GM12865 (cell line): ENCODE measurements around the gene SH3PXD2A.

Experiments used
- DNase-seq: peaks from one replicate; pipeline ENCODE4 v3.0.0; 2010; ENCODE audit warnings: low read depth
- H3K4me3 ChIP-seq: 2 replicates; pipeline ENCODE4 v1.5.1; 2011; ENCODE audit warnings: mild to moderate bottlenecking, low read depth, low read length, control low read depth
- TF ChIP-seq, protein P1 (sequence below): IDR thresholded peaks from 2 replicates; pipeline ENCODE4 v1.5.1; 2011; ENCODE audit warnings: low read length, control low read depth, low read depth, inconsistent platforms; ENCODE audit not compliant: insufficient read depth; ENCODE audit errors: missing control alignments

The SH3PXD2A gene

DNA sequence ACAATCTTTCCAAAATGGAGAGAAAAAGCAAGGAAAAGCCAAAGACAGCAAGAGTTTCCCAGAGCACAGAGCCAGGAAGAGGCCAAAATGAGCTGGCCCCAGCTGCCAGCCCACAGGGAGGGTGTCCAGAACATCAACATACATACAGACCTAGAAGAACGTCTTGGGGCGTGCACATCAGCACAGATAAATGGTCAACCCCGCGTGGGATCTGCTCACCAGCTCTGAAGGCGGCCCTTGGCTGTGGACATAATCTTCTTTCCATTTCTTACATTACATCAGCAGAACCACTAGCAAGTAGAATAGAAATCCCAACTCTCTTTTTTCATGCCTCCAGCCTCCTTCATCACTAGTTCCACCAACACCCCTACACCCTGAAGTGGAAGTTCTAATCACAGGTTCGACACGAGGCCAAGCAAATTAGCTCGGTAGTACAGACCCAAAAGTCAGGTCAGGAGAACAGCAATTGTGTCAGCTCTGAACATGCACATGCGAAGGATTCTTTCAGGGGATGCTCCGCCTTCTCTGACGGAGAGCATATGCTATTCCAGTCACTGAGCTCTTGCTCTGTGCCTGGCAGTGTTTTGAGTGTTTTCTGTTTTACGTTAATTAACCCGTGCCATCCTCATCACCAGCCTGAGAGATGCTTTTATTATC is 16.4 kb downstream of the SH3PXD2A start:
- no peak for DNase-seq
- TF ChIP-seq, protein P1, sequence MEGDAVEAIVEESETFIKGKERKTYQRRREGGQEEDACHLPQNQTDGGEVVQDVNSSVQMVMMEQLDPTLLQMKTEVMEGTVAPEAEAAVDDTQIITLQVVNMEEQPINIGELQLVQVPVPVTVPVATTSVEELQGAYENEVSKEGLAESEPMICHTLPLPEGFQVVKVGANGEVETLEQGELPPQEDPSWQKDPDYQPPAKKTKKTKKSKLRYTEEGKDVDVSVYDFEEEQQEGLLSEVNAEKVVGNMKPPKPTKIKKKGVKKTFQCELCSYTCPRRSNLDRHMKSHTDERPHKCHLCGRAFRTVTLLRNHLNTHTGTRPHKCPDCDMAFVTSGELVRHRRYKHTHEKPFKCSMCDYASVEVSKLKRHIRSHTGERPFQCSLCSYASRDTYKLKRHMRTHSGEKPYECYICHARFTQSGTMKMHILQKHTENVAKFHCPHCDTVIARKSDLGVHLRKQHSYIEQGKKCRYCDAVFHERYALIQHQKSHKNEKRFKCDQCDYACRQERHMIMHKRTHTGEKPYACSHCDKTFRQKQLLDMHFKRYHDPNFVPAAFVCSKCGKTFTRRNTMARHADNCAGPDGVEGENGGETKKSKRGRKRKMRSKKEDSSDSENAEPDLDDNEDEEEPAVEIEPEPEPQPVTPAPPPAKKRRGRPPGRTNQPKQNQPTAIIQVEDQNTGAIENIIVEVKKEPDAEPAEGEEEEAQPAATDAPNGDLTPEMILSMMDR = no peak
- H3K4me3 ChIP-seq = no peak overlapping the region

DNA sequence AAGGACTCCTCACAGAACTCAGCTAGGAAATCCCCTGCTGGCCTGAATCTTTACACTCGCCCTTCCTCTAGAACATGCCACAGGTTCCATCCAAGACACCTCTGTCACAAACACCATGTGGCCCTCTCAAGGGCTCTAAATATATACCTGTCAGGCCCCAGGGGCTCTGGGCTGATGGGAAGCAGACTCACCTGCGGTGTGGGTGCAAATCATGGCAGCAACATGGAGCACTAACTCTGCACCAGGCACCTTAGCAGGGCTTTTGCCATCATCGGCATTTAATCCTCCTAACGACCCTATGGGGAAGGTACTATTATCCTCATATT is 17.3 kb downstream of the SH3PXD2A start:
- DNase-seq = no peak
- H3K4me3 ChIP-seq = no peak overlapping the region
- TF ChIP-seq, protein P1 = no peak

DNA sequence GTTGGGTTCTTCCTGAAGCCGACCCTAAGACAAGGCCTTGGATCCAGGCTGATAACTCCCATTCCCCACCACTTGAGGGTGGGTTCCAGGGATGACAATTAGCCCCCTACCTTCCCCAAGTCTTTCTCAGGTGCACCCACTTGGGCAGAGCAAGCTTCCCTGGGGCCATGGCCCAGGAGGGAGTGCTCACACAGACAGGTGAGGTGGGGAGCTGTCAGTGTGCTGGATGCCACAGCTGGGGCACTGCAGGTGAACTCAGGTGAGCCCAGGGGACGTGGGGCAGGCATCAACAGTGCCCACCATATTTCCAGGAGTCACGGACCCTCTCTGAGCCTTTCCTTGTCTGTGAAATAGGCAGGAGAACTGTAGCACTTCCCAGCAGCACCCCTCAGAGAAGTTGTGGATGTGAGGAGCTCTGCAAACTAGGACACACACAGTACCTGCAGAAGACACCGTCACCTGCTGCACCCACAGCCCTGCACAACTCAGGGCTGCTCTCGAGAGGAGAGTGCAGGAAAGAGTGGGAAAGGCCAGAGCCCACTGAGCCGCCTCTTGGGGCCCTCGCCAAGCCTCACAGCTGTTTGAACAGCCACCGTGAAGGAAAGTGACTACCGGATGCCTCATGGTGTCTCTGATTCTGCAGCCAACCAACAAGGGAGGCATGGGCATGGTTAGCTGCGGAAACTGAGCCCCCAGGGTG is 17.9 kb downstream of the SH3PXD2A start:
- H3K4me3 ChIP-seq = no peak overlapping the region
- TF ChIP-seq, protein P1 = no peak
- peak; percentile 31 for DNase-seq

DNA sequence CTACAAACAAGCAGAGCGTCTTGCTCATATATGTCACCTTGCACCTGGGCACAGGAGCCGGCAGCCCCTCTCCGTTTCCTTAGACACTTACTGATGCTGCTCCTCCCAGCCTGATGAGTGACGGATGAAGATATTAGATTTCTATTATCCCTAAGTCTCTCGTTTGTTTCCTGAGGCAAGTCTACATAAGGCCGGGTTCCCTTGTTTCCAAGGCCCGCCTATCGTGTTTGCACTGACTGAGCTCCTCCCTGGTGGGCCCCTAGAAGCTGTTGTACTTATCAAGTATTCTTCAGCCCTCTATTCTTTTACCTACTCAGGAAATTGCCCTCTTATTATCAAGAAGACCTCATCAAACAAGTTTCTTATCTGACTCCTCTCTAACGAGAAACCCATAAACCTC is 18.5 kb downstream of the SH3PXD2A start:
- no peak for DNase-seq
- H3K4me3 ChIP-seq = no peak overlapping the region
- TF ChIP-seq, protein P1 = no peak

DNA sequence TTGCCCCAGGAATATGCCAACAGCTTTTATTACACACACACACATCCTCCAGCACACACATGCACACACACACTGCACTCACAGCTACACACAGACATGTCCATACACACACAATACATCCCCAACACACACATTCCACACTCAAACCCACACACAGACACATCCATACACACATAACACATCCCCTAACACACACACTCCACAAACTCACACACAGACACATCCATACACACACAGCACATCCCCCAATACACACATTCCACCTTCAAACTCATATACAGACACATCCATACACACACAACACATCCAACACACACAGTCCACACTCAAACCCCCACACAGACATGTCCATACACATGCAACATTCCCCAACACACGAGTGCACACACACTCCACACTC is 19.1 kb downstream of the SH3PXD2A start:
- H3K4me3 ChIP-seq = no peak overlapping the region
- TF ChIP-seq, protein P1 = no peak
- DNase-seq = no peak

DNA sequence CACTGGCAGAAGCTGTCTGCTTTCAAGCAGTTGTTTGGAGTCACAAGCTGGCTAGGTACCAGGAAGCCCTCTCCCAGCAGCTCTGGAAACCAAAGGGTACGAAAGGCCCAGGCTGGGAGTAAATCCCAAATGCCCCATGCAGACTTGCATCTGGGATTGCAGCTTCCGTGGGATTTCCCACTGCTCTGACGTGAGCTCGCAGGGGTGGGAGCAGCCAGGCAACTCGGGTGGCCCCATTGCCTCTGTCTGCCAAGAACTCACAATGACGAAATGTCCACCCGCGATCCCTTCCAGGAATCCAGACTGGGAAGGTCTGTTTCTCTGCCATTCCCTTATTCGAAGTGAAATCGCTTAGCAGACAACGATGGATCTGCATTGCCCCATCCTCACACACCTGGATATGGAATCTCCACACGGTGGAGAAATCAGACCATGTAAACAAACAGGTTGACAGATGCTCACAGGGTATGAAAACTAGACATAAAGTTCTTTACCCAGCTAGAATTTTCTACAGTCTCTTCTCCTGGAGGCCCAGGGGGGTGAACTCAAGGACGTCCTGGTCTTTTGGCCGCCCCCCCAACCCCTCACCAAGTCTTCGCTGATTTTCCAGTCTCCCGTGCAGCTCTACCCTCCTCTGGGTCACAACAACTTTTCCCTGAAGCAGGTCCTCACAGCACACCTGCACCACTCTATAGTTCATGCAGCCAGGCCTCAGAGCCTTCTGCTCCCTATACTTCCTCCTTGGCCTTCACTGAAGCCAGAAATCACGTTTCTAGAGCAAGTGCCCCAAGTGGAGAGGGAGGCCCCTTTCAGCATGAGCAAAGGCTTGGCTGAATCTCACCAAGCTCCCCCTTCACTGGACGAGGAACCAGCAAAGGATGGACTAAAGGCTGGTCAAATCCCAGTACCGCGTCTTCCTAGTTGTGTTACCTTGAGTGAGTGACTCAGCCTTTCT is 20.0 kb downstream of the SH3PXD2A start:
- no peak overlapping the region for H3K4me3 ChIP-seq
- TF ChIP-seq, protein P1 = no peak
- no peak for DNase-seq
